PC-3 (cell line): ENCODE data around the gene MAP3K21. TPM values are rescaled to one million over a fixed set of nuclear protein-coding genes. Genes with fewer than 3 reads are reported as not detected.

ENCODE experiments used
- ATAC-seq: fragments of 200-7000 bp; cut with Tn5 transposase; 2 replicates; pipeline ENCODE4 v1.9.1; 2020; ENCODE audit warnings: mild to moderate bottlenecking, moderate library complexity
- Bru-seq: library from RNA; stranded (reverse); fragments of 400-500 nt; gene quantifications from one replicate; lab custom pipeline; 2021; lab: Mats Ljungman, UMichigan
- BruChase-seq, 2 experiments: library from RNA; stranded (reverse); fragments of 400-500 nt; gene quantifications; one replicate each; lab custom pipeline; 2021; lab: Mats Ljungman, UMichigan
- BruUV-seq: library from RNA; stranded (reverse); fragments of 400-500 nt; replicated peaks from 2 replicates; lab custom pipeline; 2021; lab: Mats Ljungman, UMichigan
- CTCF ChIA-PET: fragments of 300-600 bp; sonication (Branson Sonifier 250); formaldehyde crosslinking; loops from one replicate; lab custom pipeline; 2022; ENCODE audit warnings: antibody characterized with exemption; lab: Charles Lee
- POLR2A ChIA-PET: fragments of 300-600 bp; sonication (Branson Sonifier 250); formaldehyde crosslinking; loops from one replicate; lab custom pipeline; 2022; ENCODE audit warnings: antibody characterized with exemption; ENCODE audit not compliant: unreplicated experiment; lab: Charles Lee
- DNase-seq: peaks from one replicate; pipeline ENCODE4 v3.0.0-alpha.2; 2015
- H2AFZ ChIP-seq: fragments of 300-600 bp; sonication (generic); 2 replicates; pipeline ENCODE4 v1.6.0; 2016; ENCODE audit warnings: antibody characterized with exemption, low read length
- H3F3A ChIP-seq: fragments of 300-600 bp; sonication (generic); one replicate; pipeline ENCODE4 v1.6.0; 2017; ENCODE audit warnings: antibody characterized with exemption, low read length, control low read depth, mild to moderate bottlenecking; ENCODE audit not compliant: unreplicated experiment
- H3K27ac ChIP-seq: fragments of 300-600 bp; sonication (generic); 2 replicates; pipeline ENCODE4 v1.5.1; 2016; ENCODE audit warnings: mild to moderate bottlenecking, low read length
- H3K27me3 ChIP-seq: fragments of 300-600 bp; sonication (generic); 2 replicates; pipeline ENCODE4 v1.6.1; 2016; ENCODE audit warnings: low read length, mixed read lengths
- H3K36me3 ChIP-seq: fragments of 300-600 bp; sonication (generic); 2 replicates; pipeline ENCODE4 v1.6.1; 2016; ENCODE audit warnings: low read depth, mixed run types, low read length, mixed read lengths
- H3K4me1 ChIP-seq: fragments of 300-600 bp; sonication (generic); 2 replicates; pipeline ENCODE4 v1.5.1; 2016; ENCODE audit warnings: low read length; ENCODE audit not compliant: insufficient read depth
- H3K4me2 ChIP-seq: fragments of 300-600 bp; sonication (generic); 2 replicates; pipeline ENCODE4 v1.6.0; 2016; ENCODE audit warnings: low read length
- H3K4me3 ChIP-seq: fragments of 300-600 bp; sonication (generic); 2 replicates; pipeline ENCODE4 v1.5.1; 2016; ENCODE audit warnings: mild to moderate bottlenecking, low read length, mixed read lengths
- H3K79me2 ChIP-seq: fragments of 300-600 bp; sonication (generic); 2 replicates; pipeline ENCODE4 v1.6.1; 2017; ENCODE audit warnings: low read length, mixed read lengths
- H3K9ac ChIP-seq: fragments of 300-600 bp; sonication (generic); 2 replicates; pipeline ENCODE4 v1.6.0; 2016; ENCODE audit warnings: mild to moderate bottlenecking, low read length
- H3K9me2 ChIP-seq: fragments of 300-600 bp; sonication (generic); replicated peaks from 2 replicates; pipeline ENCODE4 v1.6.1; 2016; ENCODE audit warnings: mixed run types, low read length, mixed read lengths
- H3K9me3 ChIP-seq: fragments of 300-600 bp; sonication (generic); 2 replicates; pipeline ENCODE4 v1.6.1; 2016; ENCODE audit warnings: low read length, mixed read lengths
- H4K20me1 ChIP-seq: fragments of 300-600 bp; sonication (generic); 2 replicates; pipeline ENCODE4 v1.6.1; 2016; ENCODE audit warnings: low read length, mixed read lengths
- EZH2 ChIP-seq: fragments of 300-600 bp; sonication (generic); IDR thresholded peaks from one replicate; pipeline ENCODE4 v1.6.1; 2017; ENCODE audit warnings: antibody characterized with exemption, mild to moderate bottlenecking, low read length; ENCODE audit not compliant: unreplicated experiment
- EZH2phosphoT487 ChIP-seq: fragments of 300-600 bp; sonication (generic); IDR thresholded peaks from 2 replicates; pipeline ENCODE4 v1.6.1; 2018; ENCODE audit warnings: mild to moderate bottlenecking, antibody characterized with exemption, low read length, borderline replicate concordance
- intact Hi-C: fragments of 100-400 bp; cut with micrococcal nuclease; formaldehyde crosslinking; loops from 2 replicates; pipeline ENCODE4 v1.9.0; 2023
- long read RNA-seq: library from polyadenylated mRNA; unstranded; transcript quantifications from one replicate; pipeline ENCODE4 v2.0.0, GENCODE V29; 2021; ENCODE audit not compliant: unreplicated experiment
- total RNA-seq: library from RNA; depleted of rRNA; stranded (reverse); fragments of >200 nt; gene quantifications from 2 replicates; pipeline ENCODE4 v1.2.3, GENCODE V29; 2014; rRNA removed
- TF ChIP-seq, protein P1 (sequence below): fragments of 300-600 bp; sonication (generic); conservative IDR thresholded peaks from 2 replicates; pipeline ENCODE4 v1.5.1; 2017; ENCODE audit warnings: antibody characterized with exemption, low read depth, mild to moderate bottlenecking, low read length

The MAP3K21 gene
- total RNA-seq = 13.7 and 17.1 TPM in 2 replicates
- Bru-seq, nascent RNA = percentile 73 among the genes with signal in this experiment
- BruChase-seq, experiment 1, labeled RNA remaining after a 6-hour chase = percentile 75 among the genes with signal in this experiment
- BruChase-seq, experiment 2, labeled RNA remaining after a 2-hour chase = percentile 78 among the genes with signal in this experiment
- long read RNA-seq, full-length matches to known transcripts = 18 of 47 reads
- long read RNA-seq, partial matches to known transcripts = 22 of 47 reads
- long read RNA-seq, other reads (novel, unspliced or antisense) = 7 of 47 reads

DNA sequence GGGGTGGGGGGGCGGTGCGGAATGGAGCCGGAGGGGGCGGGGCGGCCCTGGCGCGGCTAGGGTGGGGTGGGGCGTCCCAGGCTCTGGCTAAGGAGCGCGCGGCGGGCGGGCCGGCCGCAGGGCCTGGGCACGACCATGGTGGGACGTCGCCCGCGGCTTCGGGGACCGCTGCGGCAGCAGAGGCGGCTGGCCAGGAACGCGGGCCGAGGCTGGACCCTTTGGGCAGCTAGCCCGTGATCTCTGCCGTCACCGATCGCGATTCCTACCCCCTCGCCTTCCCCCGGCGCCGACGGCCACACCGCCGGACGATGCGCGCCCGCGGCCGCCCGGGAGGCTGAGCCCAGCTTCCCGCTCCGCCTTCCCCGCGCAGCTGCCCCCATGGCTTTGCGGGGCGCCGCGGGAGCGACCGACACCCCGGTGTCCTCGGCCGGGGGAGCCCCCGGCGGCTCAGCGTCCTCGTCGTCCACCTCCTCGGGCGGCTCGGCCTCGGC lies at the start of gene MAP3K21:
Gene MAP3K21, plus strand, starts transcription at position 74 of the 491 bp plus-strand sequence. Its CDS starts 305 bp downstream, at position 379.
- H3K4me2 ChIP-seq = peak within 1 kb of the TSS; percentile 89
- no peak for TF ChIP-seq EZH2phosphoT487
- TF ChIP-seq, protein P1, sequence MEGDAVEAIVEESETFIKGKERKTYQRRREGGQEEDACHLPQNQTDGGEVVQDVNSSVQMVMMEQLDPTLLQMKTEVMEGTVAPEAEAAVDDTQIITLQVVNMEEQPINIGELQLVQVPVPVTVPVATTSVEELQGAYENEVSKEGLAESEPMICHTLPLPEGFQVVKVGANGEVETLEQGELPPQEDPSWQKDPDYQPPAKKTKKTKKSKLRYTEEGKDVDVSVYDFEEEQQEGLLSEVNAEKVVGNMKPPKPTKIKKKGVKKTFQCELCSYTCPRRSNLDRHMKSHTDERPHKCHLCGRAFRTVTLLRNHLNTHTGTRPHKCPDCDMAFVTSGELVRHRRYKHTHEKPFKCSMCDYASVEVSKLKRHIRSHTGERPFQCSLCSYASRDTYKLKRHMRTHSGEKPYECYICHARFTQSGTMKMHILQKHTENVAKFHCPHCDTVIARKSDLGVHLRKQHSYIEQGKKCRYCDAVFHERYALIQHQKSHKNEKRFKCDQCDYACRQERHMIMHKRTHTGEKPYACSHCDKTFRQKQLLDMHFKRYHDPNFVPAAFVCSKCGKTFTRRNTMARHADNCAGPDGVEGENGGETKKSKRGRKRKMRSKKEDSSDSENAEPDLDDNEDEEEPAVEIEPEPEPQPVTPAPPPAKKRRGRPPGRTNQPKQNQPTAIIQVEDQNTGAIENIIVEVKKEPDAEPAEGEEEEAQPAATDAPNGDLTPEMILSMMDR = no peak
- TF ChIP-seq EZH2 = no peak
- H3K9me2 ChIP-seq = no peaks in the 10 kb centered on the region
- DNase-seq = no peak
- CTCF ChIA-PET = interaction anchor here (0.8 kb wide), 1 partner anchor 113 kb away, joined by 7 read pairs; no protein-coding TSS in a partner anchor
- peak within 1 kb of the TSS; percentile 74 for H3K4me3 ChIP-seq
- no peaks in the 10 kb centered on the region for H3F3A ChIP-seq
- POLR2A ChIA-PET = interaction anchor here (0.6 kb wide), 1 partner anchor 286 kb away, joined by 3 read pairs; no protein-coding TSS in a partner anchor
- peak within 1 kb of the TSS; percentile 70 for H3K9ac ChIP-seq
- H2AFZ ChIP-seq = peak within 1 kb of the TSS; percentile 83
- no peaks in the 10 kb centered on the region for H3K9me3 ChIP-seq
- H3K36me3 ChIP-seq = no peaks in the 10 kb centered on the region
- peak; percentile 51 for ATAC-seq
- peaks cover 12% of the 10 kb centered on the region; the same call in 1 of the 2 replicates for H4K20me1 ChIP-seq
- H3K27ac ChIP-seq = peak within 1 kb of the TSS; percentile 17; the same call in 1 of the 2 replicates
- no TSS peak for BruUV-seq
- H3K4me1 ChIP-seq = peaks cover 16% of the 10 kb centered on the region
- H3K79me2 ChIP-seq = peaks cover 41% of the 10 kb centered on the region
- no peaks in the 10 kb centered on the region for H3K27me3 ChIP-seq
- intact Hi-C loops = loop anchor here (1.0 kb wide), 1 partner anchor 12 kb away; no protein-coding TSS in a partner anchor

- Histone ChIP-seq H3K9me2 (no peaks in the 10 kb centered on the region), H2AFZ (no peak overlapping the region), H3K4me1 (no peaks in the 10 kb centered on the region), H3K79me2 (0 out of 2 replicates have a peak, but pooled peaks cover 8% of the 10 kb centered on the region), H3K4me2 (no peak overlapping the region), H3F3A (no peaks in the 10 kb centered on the region), H3K4me3 (no peak overlapping the region), H3K27me3 (no peaks in the 10 kb centered on the region), H3K9ac (no peak overlapping the region), H3K36me3 (no peaks in the 10 kb centered on the region), H3K9me3 (no peaks in the 10 kb centered on the region), H4K20me1 (0 out of 2 replicates have a peak, but pooled peaks cover 8% of the 10 kb centered on the region), H3K27ac (no peak overlapping the region)
- POLR2A ChIA-PET = interaction anchor here (0.6 kb wide), 1 partner anchor 828 kb away, joined by 5 read pairs; no protein-coding TSS in a partner anchor
- ATAC-seq (no peak), DNase-seq (no peak)
- TF ChIP-seq EZH2phosphoT487 (no peak), EZH2 (no peak)
- TF ChIP-seq, protein P1 = no peak
- CTCF ChIA-PET = no interaction called here
- intact Hi-C loops = no loop called here
- BruUV-seq = no TSS peak
These were observed 48.9 kb upstream of the MAP3K21 start for GRCh38 chr1:233278631-233279030.
